ENCODE data around the gene MRFAP1L1. TPM values are rescaled to one million over a fixed set of nuclear protein-coding genes. Genes with fewer than 3 reads are reported as not detected.

The MRFAP1L1 gene
- total and polyA plus RNA-seq, 9 of the 15 experiments (the other 6 are each of a cell fraction or from before 2014, with no cell fraction given): 37.6 to 111 (median 83.8) TPM

GRCh38 chr4:6732441-6733357, 23.0 kb upstream of the MRFAP1L1 start (continued):
- no peak for TF ChIP-seq STAT6 (CRISPR knock-in tag; IDR thresholded peaks at IDR 0.05)
- peak; percentile 77 for TF ChIP-seq FOSL1 (tag; conservative IDR thresholded peaks at IDR 0.05)
- peak; percentile 44; the same call in 1 of the 2 replicates for TF ChIP-seq TEAD2 (tag; IDR thresholded peaks at IDR 0.05)
- TF ChIP-seq ATF4 (CRISPR knock-in tag; IDR thresholded peaks at IDR 0.05): 0 out of 2 replicates have a peak, but pooled peaks have one; percentile 7
- peak; percentile 69; the same call in 1 of the 2 replicates for TF ChIP-seq ZNF766 (CRISPR knock-in tag; conservative IDR thresholded peaks at IDR 0.05)
- TF ChIP-seq ESRRA (IDR thresholded peaks at IDR 0.05; ENCODE audit: borderline replicate concordance, low read depth): peak; percentile 74
- peak; percentile 47; the same call in 1 of the 2 replicates for TF ChIP-seq ETV1 (tag; conservative IDR thresholded peaks at IDR 0.05; ENCODE audit: low read depth)
- peak; percentile 96 for TF ChIP-seq NFE2L1 (tag; IDR thresholded peaks at IDR 0.05; ENCODE audit: borderline replicate concordance, low read depth)
- TF ChIP-seq ZNF395 (CRISPR knock-in tag; IDR thresholded peaks at IDR 0.05): peak; percentile 86
- no peak for TF ChIP-seq MEIS2 (IDR thresholded peaks at IDR 0.05; ENCODE audit: partially characterized antibody)
- TF ChIP-seq CREB3L1 (IDR thresholded peaks at IDR 0.05; ENCODE audit: borderline replicate concordance, low read depth): no peak
- TF ChIP-seq NFE2 (IDR thresholded peaks at IDR 0.05; ENCODE audit: low read depth): peak; percentile 100
- TF ChIP-seq SREBF1 (IDR thresholded peaks at IDR 0.05; ENCODE audit: borderline replicate concordance, low read depth, low read length): no peak
- TF ChIP-seq BRD4 (IDR thresholded peaks at IDR 0.05): peak; percentile 70; the same call in 1 of the 2 replicates
- TF ChIP-seq ELF1 (tag; IDR thresholded peaks at IDR 0.05): no peak
- TF ChIP-seq NFRKB (IDR thresholded peaks at IDR 0.05; ENCODE audit: low read depth): no peak; the same call in none of the 2 replicates
- peak; percentile 32 to 48; a peak in 2 of 4 replicates for TF ChIP-seq NRF1 (conservative IDR thresholded peaks at IDR 0.05 in 1 of 2, IDR thresholded peaks at IDR 0.05 in 1 of 2)
- no peak for TF ChIP-seq ZNF764 (CRISPR knock-in tag; IDR thresholded peaks at IDR 0.05; ENCODE audit: low read depth)
- peak; percentile 76 for TF ChIP-seq POLR2AphosphoS5 (IDR thresholded peaks at IDR 0.05; ENCODE audit: control insufficient read depth, insufficient read depth, low read depth, low read length)
- no peak for TF ChIP-seq CHD4 (IDR thresholded peaks at IDR 0.05; ENCODE audit: insufficient read depth, insufficient replicate concordance, low read depth, low read length, poor library complexity, severe bottlenecking)
